H9 (cell line): Measurements from ENCODE around the gene CCDC70. TPM values are rescaled to one million over a fixed set of nuclear protein-coding genes. Genes with fewer than 3 reads are reported as not detected.

Experiments used
- DNase-seq: peaks from one replicate; pipeline ENCODE4 v3.0.0-alpha.2; 2017
- H2AFZ ChIP-seq: one replicate; pipeline ENCODE4 v1.6.1; 2013; ENCODE audit warnings: mild to moderate bottlenecking, low read length, control low read depth, moderate library complexity
- H2AK5ac ChIP-seq: 2 replicates; pipeline ENCODE4 v1.6.1; 2013; ENCODE audit warnings: low read length, control low read depth, mixed read lengths; ENCODE audit not compliant: insufficient read length
- H2BK120ac ChIP-seq: one replicate; pipeline ENCODE4 v1.6.1; 2013; ENCODE audit warnings: low read depth, mild to moderate bottlenecking, low read length, control low read depth, inconsistent platforms; ENCODE audit not compliant: poor library complexity, severe bottlenecking
- H2BK12ac ChIP-seq: 2 replicates; pipeline ENCODE4 v1.6.1; 2013; ENCODE audit warnings: low read length, control low read depth, mixed read lengths, low read depth; ENCODE audit not compliant: insufficient read length
- H2BK15ac ChIP-seq: 2 replicates; pipeline ENCODE4 v1.6.1; 2013; ENCODE audit warnings: low read depth, low read length, control low read depth
- H2BK20ac ChIP-seq: one replicate; pipeline ENCODE4 v1.6.1; 2013; ENCODE audit warnings: low read depth, mild to moderate bottlenecking, low read length, control low read depth, inconsistent platforms; ENCODE audit not compliant: poor library complexity, severe bottlenecking
- H2BK5ac ChIP-seq: 2 replicates; pipeline ENCODE4 v1.6.1; 2013; ENCODE audit warnings: low read length, control low read depth, mixed read lengths; ENCODE audit not compliant: insufficient read length
- H3K14ac ChIP-seq: 2 replicates; pipeline ENCODE4 v1.6.1; 2013; ENCODE audit warnings: low read length, control low read depth; ENCODE audit not compliant: insufficient read depth
- H3K18ac ChIP-seq: 2 replicates; pipeline ENCODE4 v1.6.1; 2013; ENCODE audit warnings: low read depth, mild to moderate bottlenecking, mixed read lengths, low read length, control low read depth; ENCODE audit not compliant: insufficient read length
- H3K23ac ChIP-seq: 2 replicates; pipeline ENCODE4 v1.6.1; 2013; ENCODE audit warnings: low read length, control low read depth, mixed read lengths, low read depth; ENCODE audit not compliant: insufficient read length
- H3K23me2 ChIP-seq: 2 replicates; pipeline ENCODE4 v1.6.1; 2013; ENCODE audit warnings: low read depth, mild to moderate bottlenecking, mixed read lengths, low read length, control low read depth; ENCODE audit not compliant: insufficient read length, poor library complexity, severe bottlenecking
- H3K27ac ChIP-seq: 2 replicates; pipeline ENCODE4 v1.5.1; 2013; ENCODE audit warnings: low read length, control low read depth, mixed read lengths, low read depth; ENCODE audit not compliant: insufficient read length
- H3K27me3 ChIP-seq: 2 replicates; pipeline ENCODE4 v1.6.1; 2013; ENCODE audit warnings: low read length, control low read depth, inconsistent platforms; ENCODE audit not compliant: insufficient read depth
- H3K4ac ChIP-seq: 2 replicates; pipeline ENCODE4 v1.6.1; 2013; ENCODE audit warnings: low read depth, mild to moderate bottlenecking, control low read depth, inconsistent platforms, low read length, moderate library complexity
- H3K4me1 ChIP-seq: 2 replicates; pipeline ENCODE4 v1.6.1; 2013; ENCODE audit warnings: low read length, control low read depth, inconsistent platforms; ENCODE audit not compliant: insufficient read depth
- H3K4me2 ChIP-seq: 2 replicates; pipeline ENCODE4 v1.6.1; 2013; ENCODE audit warnings: low read length, control low read depth, mixed read lengths; ENCODE audit not compliant: insufficient read length, insufficient read depth
- H3K56ac ChIP-seq: 2 replicates; pipeline ENCODE4 v1.6.1; 2013; ENCODE audit warnings: low read depth, mild to moderate bottlenecking, mixed read lengths, low read length, control low read depth; ENCODE audit not compliant: insufficient read length
- H3K79me1 ChIP-seq: 2 replicates; pipeline ENCODE4 v1.6.1; 2013; ENCODE audit warnings: low read depth, mild to moderate bottlenecking, moderate library complexity, low read length, control low read depth, inconsistent platforms; ENCODE audit not compliant: insufficient read depth, poor library complexity, severe bottlenecking
- H3K79me2 ChIP-seq: 2 replicates; pipeline ENCODE4 v1.6.1; 2013; ENCODE audit warnings: low read length, control low read depth, inconsistent platforms; ENCODE audit not compliant: insufficient read depth
- H3K9ac ChIP-seq: 2 replicates; pipeline ENCODE4 v1.6.1; 2013; ENCODE audit warnings: low read length, control low read depth, mixed read lengths; ENCODE audit not compliant: insufficient read length; ENCODE audit errors: extremely low read depth
- H3K9me3 ChIP-seq: one replicate; pipeline ENCODE4 v1.6.1; 2013; ENCODE audit warnings: low read depth, low read length, inconsistent platforms; ENCODE audit not compliant: control insufficient read depth
- H3T11ph ChIP-seq: one replicate; pipeline ENCODE4 v1.6.1; 2013; ENCODE audit warnings: mild to moderate bottlenecking, low read length, control low read depth, inconsistent platforms
- H4K20me1 ChIP-seq: one replicate; pipeline ENCODE4 v1.6.1; 2013; ENCODE audit not compliant: control insufficient read depth, insufficient read length, insufficient read depth
- H4K5ac ChIP-seq: 2 replicates; pipeline ENCODE4 v1.6.1; 2013; ENCODE audit warnings: low read depth, mild to moderate bottlenecking, mixed read lengths, low read length, control low read depth; ENCODE audit not compliant: insufficient read length
- H4K8ac ChIP-seq: replicated peaks from 2 replicates; pipeline ENCODE4 v1.6.1; 2013; ENCODE audit warnings: low read length, control low read depth, mixed read lengths, low read depth; ENCODE audit not compliant: insufficient read length
- H4K91ac ChIP-seq: 2 replicates; pipeline ENCODE4 v1.6.1; 2013; ENCODE audit warnings: low read depth, mild to moderate bottlenecking, moderate library complexity, mixed read lengths, low read length, control low read depth; ENCODE audit not compliant: insufficient read length
- H3K27ac Mint-ChIP-seq, 3 experiments: 2 replicates in 2 of 3; 3 replicates in 1 of 3; pipeline ENCODE4 v1.8.0; 2020 to 2021; ENCODE audit warnings: mixed read lengths in 3 of 3, mild to moderate bottlenecking in 1 of 3, moderate library complexity in 1 of 3
- H3K27me3 Mint-ChIP-seq: 2 replicates; pipeline ENCODE4 v1.8.0; 2021; ENCODE audit warnings: low read depth, mild to moderate bottlenecking, moderate library complexity, mixed read lengths
- H3K36me3 Mint-ChIP-seq, 3 experiments: 2 replicates in 2 of 3; 3 replicates in 1 of 3; pipeline ENCODE4 v1.8.0; 2020 to 2021; ENCODE audit warnings: low read depth in 3 of 3, mixed read lengths in 3 of 3; ENCODE audit not compliant: insufficient read depth in 1 of 3
- H3K4me1 Mint-ChIP-seq, 2 experiments: 2 replicates each; pipeline ENCODE4 v1.8.0; 2020; ENCODE audit warnings: mixed read lengths in 2 of 2
- H3K4me3 Mint-ChIP-seq, 2 experiments: 2 replicates in 1 of 2; 3 replicates in 1 of 2; pipeline ENCODE4 v1.8.0; 2020 to 2021; ENCODE audit warnings: mild to moderate bottlenecking in 2 of 2, mixed read lengths in 2 of 2, moderate library complexity in 1 of 2
- H3K9me3 Mint-ChIP-seq, 2 experiments: 2 replicates in 1 of 2; 3 replicates in 1 of 2; pipeline ENCODE4 v1.8.0; 2020; ENCODE audit warnings: mild to moderate bottlenecking in 2 of 2, mixed read lengths in 2 of 2, moderate library complexity in 1 of 2
- CTCF ChIP-seq: fragments of 200-600 bp; sonication (generic); conservative IDR thresholded peaks from 3 replicates; pipeline ENCODE4 v1.8.0; 2021; ENCODE audit warnings: antibody characterized with exemption, mild to moderate bottlenecking
- WGBS: extraction: QIAGEN DNeasy Blood & Tissue Kit; methylation state at CpG from one replicate; pipeline ENCODE4 v1.1.7; 2013; ENCODE audit warnings: missing lambda C conversion rate, low lambda C conversion rate, mixed read lengths; ENCODE audit not compliant: insufficient read length; ENCODE audit errors: extremely low coverage; 5-methylcytosine and 5-hydroxymethylcytosine counted together
- total RNA-seq: library from RNA; stranded (reverse); gene quantifications from 2 replicates; pipeline ENCODE4 v1.2.1, GENCODE V29; 2021

The CCDC70 gene
- total RNA-seq, 1 experiment from 2014 or later = not detected

DNA sequence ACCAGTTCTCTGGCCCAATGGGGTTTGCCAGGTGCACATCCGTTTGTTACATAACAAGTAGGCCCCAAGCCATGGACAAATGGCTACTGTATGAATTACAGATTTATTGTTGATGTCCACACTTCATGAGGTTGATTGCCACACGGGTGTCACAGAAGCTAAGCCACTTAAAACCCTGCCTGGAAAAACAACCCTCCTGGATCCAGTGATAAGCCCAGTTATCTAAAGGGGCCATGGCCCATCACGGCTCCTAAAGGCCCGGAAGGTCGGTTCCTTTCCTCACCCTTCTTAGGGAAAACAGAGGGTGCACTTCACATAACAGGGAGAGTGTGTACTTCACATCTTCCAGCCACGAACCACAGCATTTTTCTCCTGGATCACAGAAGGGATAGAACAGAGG, 20.9 kb upstream of the CCDC70 start:
- Histone ChIP-seq H2BK5ac (no peak overlapping the region), H2BK20ac (no peak overlapping the region), H3K79me2 (no peaks in the 10 kb centered on the region), H3K79me1 (no peaks in the 10 kb centered on the region), H2BK120ac (no peak overlapping the region), H3K27me3 (no peaks in the 10 kb centered on the region), H2AFZ (no peak overlapping the region), H3K23me2 (no peaks in the 10 kb centered on the region), H3T11ph (no peak overlapping the region), H4K91ac (no peak overlapping the region), H2BK12ac (no peak overlapping the region), H2BK15ac (no peak overlapping the region), H3K18ac (no peak overlapping the region), H3K4me2 (no peak overlapping the region), H3K9me3 (no peaks in the 10 kb centered on the region), H3K23ac (no peak overlapping the region), H4K5ac (no peak overlapping the region), H3K56ac (no peak overlapping the region), H4K8ac (no peak overlapping the region), H3K4ac (no peak overlapping the region), H2AK5ac (no peak overlapping the region), H4K20me1 (no peaks in the 10 kb centered on the region), H3K4me1 (no peaks in the 10 kb centered on the region), H3K14ac (no peak overlapping the region), H3K27ac (no peak overlapping the region), H3K9ac (no peak overlapping the region)
- Mint-ChIP-seq H3K4me1 (peaks cover 9 to 12% of the 10 kb centered on the region in 2 experiments), H3K27ac (no peak overlapping the region), H3K4me3 (no peak overlapping the region), H3K9me3 (peaks cover 0 to 3% of the 10 kb centered on the region in 2 experiments; a peak in 1 of 5 replicates), H3K36me3 (no peaks in the 10 kb centered on the region; a peak in 1 of 7 replicates), H3K27me3 (peaks cover 1% of the 10 kb centered on the region)
- TF ChIP-seq CTCF = no peak
- no CpG with 5 or more reads among the region's 6 CpGs for WGBS
- peak; percentile 12 for DNase-seq
